SH-SY5Y (cell line): Measurements from ENCODE around the gene C1QTNF5.

Experiments
- GATA2 ChIP-seq: IDR thresholded peaks from 2 replicates; pipeline ENCODE4 v1.6.1; 2011; ENCODE audit warnings: mild to moderate bottlenecking, low read depth, low read length
- GATA3 ChIP-seq: IDR thresholded peaks from 2 replicates; pipeline ENCODE4 v1.6.1; 2011; ENCODE audit warnings: low read depth, mild to moderate bottlenecking, low read length, moderate library complexity

GRCh38 chr11:119347940-119348605 is 7.4 kb upstream of the C1QTNF5 start:
- TF ChIP-seq GATA3 (no peak), GATA2 (no peak)
